Left ventricle myocardium inferior (tissue), 1 donor: ENCODE results near the gene KRTAP13-4. TPM values are rescaled to one million over a fixed set of nuclear protein-coding genes. Genes with fewer than 3 reads are reported as not detected.
A peak's percentile ranks its signal among the peaks of the same experiment; 100 is the strongest.

ENCODE experiments used
- DNase-seq: peaks from one replicate; pipeline ENCODE4 v3.0.0-alpha.2; 2020
- H3K27ac ChIP-seq: fragments of 200-600 bp; replicated peaks from 2 replicates; pipeline ENCODE4 v1.8.0; 2021
- H3K27me3 ChIP-seq: fragments of 200-600 bp; 2 replicates; pipeline ENCODE4 v1.8.0; 2021; ENCODE audit warnings: low read depth
- H3K36me3 ChIP-seq: fragments of 200-600 bp; 2 replicates; pipeline ENCODE4 v1.8.0; 2021
- H3K4me1 ChIP-seq: fragments of 200-600 bp; 2 replicates; pipeline ENCODE4 v1.8.0; 2021
- H3K4me3 ChIP-seq: fragments of 200-600 bp; 2 replicates; pipeline ENCODE4 v1.8.0; 2021; ENCODE audit warnings: mild to moderate bottlenecking, moderate library complexity
- H3K9me3 ChIP-seq: fragments of 200-600 bp; replicated peaks from 2 replicates; pipeline ENCODE4 v1.8.0; 2021
- intact Hi-C: fragments of 100-400 bp; cut with micrococcal nuclease; formaldehyde crosslinking; loops from one replicate; pipeline ENCODE4 v1.11.0; 2022
- total RNA-seq: library from RNA; stranded (reverse); fragmentation: NEBNext Ultra II Directional; extraction: Animal tissue kit (Norgen Biotek cat#: 25700); gene quantifications from one replicate; pipeline ENCODE4 v1.2.1, GENCODE V29; 2021
- TF ChIP-seq, protein P1 (sequence below): fragments of 200-600 bp; IDR thresholded peaks from 2 replicates; pipeline ENCODE4 v1.8.0; 2021; ENCODE audit warnings: antibody characterized with exemption, mild to moderate bottlenecking, borderline replicate concordance
- donor health status: DM: no; HTN: yes; CAD: no; lungs with severe emphysema.

KRTAP13-4 gene
- total RNA-seq, 1 donor from 2014 or later, result not detected

DNA sequence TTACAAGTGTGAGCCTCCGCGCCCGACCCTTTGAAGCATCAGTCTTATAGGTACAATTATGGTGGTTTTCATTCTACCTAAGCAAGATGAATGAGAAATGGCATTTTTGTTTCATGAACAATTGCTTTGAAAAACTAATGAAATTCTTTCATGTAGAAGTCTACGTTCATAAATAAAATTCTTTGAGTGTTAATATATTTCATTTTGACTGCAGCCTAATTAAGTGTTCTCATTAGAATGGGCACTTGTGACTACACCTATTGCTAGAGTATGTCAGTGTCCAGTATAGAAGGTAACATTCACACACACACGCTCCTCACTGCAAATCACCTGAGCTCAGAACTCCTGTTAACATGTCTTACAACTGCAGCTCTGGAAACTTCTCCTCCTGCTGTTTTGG, 10.0 kb downstream of the KRTAP13-4 start, which contains the start of gene KRTAP15-1:
Gene KRTAP15-1, plus strand, starts transcription at position 301 of the 400 bp plus-strand sequence. Its CDS starts 53 bp downstream, at position 354.
- TF ChIP-seq, protein P1, sequence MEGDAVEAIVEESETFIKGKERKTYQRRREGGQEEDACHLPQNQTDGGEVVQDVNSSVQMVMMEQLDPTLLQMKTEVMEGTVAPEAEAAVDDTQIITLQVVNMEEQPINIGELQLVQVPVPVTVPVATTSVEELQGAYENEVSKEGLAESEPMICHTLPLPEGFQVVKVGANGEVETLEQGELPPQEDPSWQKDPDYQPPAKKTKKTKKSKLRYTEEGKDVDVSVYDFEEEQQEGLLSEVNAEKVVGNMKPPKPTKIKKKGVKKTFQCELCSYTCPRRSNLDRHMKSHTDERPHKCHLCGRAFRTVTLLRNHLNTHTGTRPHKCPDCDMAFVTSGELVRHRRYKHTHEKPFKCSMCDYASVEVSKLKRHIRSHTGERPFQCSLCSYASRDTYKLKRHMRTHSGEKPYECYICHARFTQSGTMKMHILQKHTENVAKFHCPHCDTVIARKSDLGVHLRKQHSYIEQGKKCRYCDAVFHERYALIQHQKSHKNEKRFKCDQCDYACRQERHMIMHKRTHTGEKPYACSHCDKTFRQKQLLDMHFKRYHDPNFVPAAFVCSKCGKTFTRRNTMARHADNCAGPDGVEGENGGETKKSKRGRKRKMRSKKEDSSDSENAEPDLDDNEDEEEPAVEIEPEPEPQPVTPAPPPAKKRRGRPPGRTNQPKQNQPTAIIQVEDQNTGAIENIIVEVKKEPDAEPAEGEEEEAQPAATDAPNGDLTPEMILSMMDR, result no peak
- H3K9me3 ChIP-seq, result no peaks in the 10 kb centered on the region
- no peak within 1 kb of the TSS for H3K27ac ChIP-seq
- no peak for DNase-seq
- peaks cover 5% of the 10 kb centered on the region for H3K27me3 ChIP-seq
- H3K4me1 ChIP-seq, result no peaks in the 10 kb centered on the region
- H3K36me3 ChIP-seq, result no peaks in the 10 kb centered on the region
- intact Hi-C loops, result loop anchor here (5.0 kb wide), 1 partner anchor 292 kb away; no protein-coding TSS in a partner anchor
- H3K4me3 ChIP-seq, result no peak within 1 kb of the TSS

DNA sequence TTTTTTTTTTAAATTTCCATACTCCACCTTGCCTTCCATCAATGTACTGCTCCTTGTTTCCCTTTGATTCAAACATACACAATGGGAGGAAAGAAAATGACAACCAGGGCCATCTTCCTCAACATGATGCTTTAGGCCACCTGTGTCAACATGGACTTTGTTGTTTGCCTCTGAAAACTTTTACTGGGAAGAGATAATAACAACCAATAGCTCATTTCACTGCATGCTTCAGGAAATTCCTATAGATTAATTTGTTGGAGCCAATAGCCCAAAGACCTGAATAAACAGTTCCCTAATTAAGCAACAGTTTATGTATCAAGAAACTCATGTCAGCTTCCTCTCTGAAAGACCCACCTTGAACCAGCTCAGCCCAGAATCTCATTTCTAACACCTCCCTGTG, 13.2 kb downstream of the KRTAP13-4 start:
- Histone ChIP-seq H3K4me3 (no peak overlapping the region), H3K4me1 (no peaks in the 10 kb centered on the region), H3K27ac (no peak overlapping the region), H3K36me3 (no peaks in the 10 kb centered on the region), H3K9me3 (no peaks in the 10 kb centered on the region), H3K27me3 (peaks cover 5% of the 10 kb centered on the region)
- intact Hi-C loops, result loop anchor here (5.0 kb wide), 1 partner anchor 289 kb away; no protein-coding TSS in a partner anchor
- TF ChIP-seq, protein P1, result no peak
- no peak for DNase-seq

DNA sequence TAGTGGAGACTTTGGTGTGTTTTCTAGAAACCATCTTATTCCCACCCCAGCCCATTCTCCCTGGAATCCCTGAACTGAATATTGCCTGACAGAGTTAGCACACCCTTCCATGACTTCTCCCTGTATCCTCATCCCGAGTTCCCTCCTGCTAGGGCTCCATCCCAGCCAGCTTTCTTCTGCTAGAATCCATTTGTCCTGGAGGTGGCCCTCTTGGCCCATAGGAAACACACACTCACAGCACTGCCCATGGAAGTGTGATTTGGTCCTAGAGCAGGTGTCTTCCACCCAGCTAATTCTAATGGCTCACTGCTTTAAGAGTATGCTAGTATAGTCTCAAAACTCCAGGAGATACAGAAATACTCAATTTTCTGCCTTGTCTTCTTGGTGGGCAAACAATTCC, 14.2 kb downstream of the KRTAP13-4 start:
- peaks cover 5% of the 10 kb centered on the region for H3K27me3 ChIP-seq
- intact Hi-C loops, result loop anchor here (5.0 kb wide), 1 partner anchor 288 kb away; no protein-coding TSS in a partner anchor
- TF ChIP-seq, protein P1, result peak; percentile 56
- no peaks in the 10 kb centered on the region for H3K36me3 ChIP-seq
- H3K9me3 ChIP-seq, result no peaks in the 10 kb centered on the region
- H3K27ac ChIP-seq, result no peak overlapping the region
- DNase-seq, result no peak
- no peaks in the 10 kb centered on the region for H3K4me1 ChIP-seq
- no peak overlapping the region for H3K4me3 ChIP-seq

DNA sequence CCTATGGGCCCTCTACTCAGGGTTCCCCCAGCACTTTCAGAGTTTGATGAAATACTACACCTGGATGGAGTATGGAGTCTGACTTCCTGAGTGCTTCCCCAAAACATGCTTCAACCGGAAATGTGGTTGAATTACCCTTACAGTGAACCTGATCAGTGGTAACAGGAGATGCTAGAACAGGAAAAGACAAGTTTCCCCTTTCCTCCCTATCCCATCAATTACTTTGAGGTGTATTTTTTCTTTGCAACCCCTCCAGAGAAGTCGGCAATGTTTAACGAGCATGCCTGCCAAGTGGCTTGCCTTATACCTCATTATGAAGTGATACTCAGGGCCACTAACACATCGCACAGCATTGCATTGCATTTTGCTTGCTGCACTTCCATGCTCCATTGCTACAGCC, 17.0 kb downstream of the KRTAP13-4 start:
- Histone ChIP-seq H3K27ac (no peak overlapping the region), H3K4me1 (no peaks in the 10 kb centered on the region), H3K36me3 (no peaks in the 10 kb centered on the region), H3K4me3 (no peak overlapping the region), H3K9me3 (no peaks in the 10 kb centered on the region), H3K27me3 (no peaks in the 10 kb centered on the region)
- TF ChIP-seq, protein P1, result no peak
- intact Hi-C loops, result no loop called here
- no peak for DNase-seq

DNA sequence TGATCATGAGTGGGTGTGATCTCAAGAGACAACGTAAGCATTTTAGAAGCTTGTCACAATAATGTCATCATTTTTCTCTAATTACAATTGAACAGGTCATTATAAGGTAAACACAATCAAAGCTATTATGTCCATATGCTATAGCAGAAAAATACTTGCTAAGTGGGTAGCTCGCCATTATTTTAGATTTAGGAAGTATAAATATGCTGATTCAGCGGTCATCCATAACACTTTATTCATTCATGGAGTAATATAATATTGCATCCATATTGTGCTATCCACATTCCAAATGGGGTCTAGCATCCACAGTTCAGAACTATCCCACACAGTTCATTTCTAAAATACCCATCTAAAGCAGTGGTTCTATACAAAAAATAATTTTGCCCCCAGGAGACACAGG, 18.5 kb downstream of the KRTAP13-4 start:
- H3K4me1 ChIP-seq, result no peaks in the 10 kb centered on the region
- TF ChIP-seq, protein P1, result no peak
- no peak for DNase-seq
- H3K27me3 ChIP-seq, result no peaks in the 10 kb centered on the region
- intact Hi-C loops, result no loop called here
- H3K27ac ChIP-seq, result no peak overlapping the region
- no peak overlapping the region for H3K4me3 ChIP-seq
- H3K36me3 ChIP-seq, result no peaks in the 10 kb centered on the region
- no peaks in the 10 kb centered on the region for H3K9me3 ChIP-seq

DNA sequence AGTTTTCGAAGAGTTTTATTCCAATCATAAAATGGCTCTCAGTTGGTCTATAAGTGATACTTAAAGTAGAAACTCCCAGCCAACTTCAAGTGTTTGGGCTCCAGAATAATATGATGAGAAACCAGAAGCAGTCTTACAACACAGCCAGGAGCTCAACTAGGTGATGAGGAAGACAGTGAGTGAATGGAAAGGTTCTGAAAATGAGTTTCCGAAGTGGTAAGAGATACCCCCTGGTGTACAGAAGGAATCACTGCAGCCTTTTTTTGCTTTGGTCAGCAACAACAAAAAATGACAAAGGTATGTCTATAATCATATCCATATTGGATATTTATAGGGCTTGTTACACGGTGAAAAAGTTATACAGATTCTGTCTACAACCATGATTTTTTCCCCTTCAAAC, 33.7 kb downstream of the KRTAP13-4 start:
- intact Hi-C loops, result no loop called here
- H3K27ac ChIP-seq, result no peak overlapping the region
- TF ChIP-seq, protein P1, result peak; percentile 9

More for the DNA sequence above, 33.7 kb downstream of the KRTAP13-4 start:
- no peaks in the 10 kb centered on the region for H3K4me1 ChIP-seq
- no peaks in the 10 kb centered on the region for H3K9me3 ChIP-seq
- no peak overlapping the region for H3K4me3 ChIP-seq
- no peaks in the 10 kb centered on the region for H3K27me3 ChIP-seq
- no peaks in the 10 kb centered on the region for H3K36me3 ChIP-seq
- no peak for DNase-seq
